Stomach (tissue), 9 donors: ENCODE results near the gene CELF4. TPM values are rescaled to one million over a fixed set of nuclear protein-coding genes. Genes with fewer than 3 reads are reported as not detected.

Experiments used
- DNase-seq, 2 donors: peaks; one replicate each; pipeline versions ENCODE4 v3.0.0 to v3.0.0-alpha.2; 2013 to 2019
- H3K27ac ChIP-seq, 5 donors: fragments of 200-600 bp in 4 of 5; sonication (generic) in 4 of 5; one replicate each; pipeline ENCODE4 v1.5.1; 2013 to 2019; ENCODE audit warnings: mild to moderate bottlenecking in 1 of 5, moderate library complexity in 1 of 5
- H3K27me3 ChIP-seq, 3 donors: fragments of 200-600 bp; sonication (generic); one replicate each; pipeline ENCODE4 v1.5.1; 2017 to 2019; ENCODE audit warnings: mixed run types in 1 of 3
- H3K36me3 ChIP-seq, 4 donors: fragments of 200-600 bp; sonication (generic); 1 replicate in 3 of 4; 2 replicates in 1 of 4; pipeline ENCODE4 v1.5.1; 2016 to 2019
- H3K4me1 ChIP-seq, 4 donors: fragments of 200-600 bp; sonication (generic); one replicate each; pipeline ENCODE4 v1.5.1; 2016 to 2019
- H3K4me3 ChIP-seq, 4 donors: fragments of 200-600 bp; sonication (generic) in 3 of 4; one replicate each; pipeline ENCODE4 v1.5.1; 2016 to 2019; ENCODE audit warnings: mild to moderate bottlenecking in 1 of 4
- H3K9me3 ChIP-seq, 4 donors: fragments of 200-600 bp; sonication (generic); one replicate each; pipeline ENCODE4 v1.5.1; 2016 to 2019
- EP300 ChIP-seq: sonication (generic); formaldehyde crosslinking; IDR thresholded peaks from one replicate; pipeline ENCODE4 v1.6.1; 2017; ENCODE audit warnings: antibody characterized with exemption
- POLR2A ChIP-seq, 4 donors: fragments of 450-650 bp; IDR thresholded peaks; one replicate each; pipeline ENCODE4 v1.6.1; 2016; ENCODE audit warnings: antibody characterized with exemption in 4 of 4, control low read depth in 2 of 4, mild to moderate bottlenecking in 1 of 4, moderate library complexity in 1 of 4
- POLR2AphosphoS5 ChIP-seq, 3 donors: sonication (generic); formaldehyde crosslinking; IDR thresholded peaks; one replicate each; pipeline ENCODE4 v1.6.1; 2016; ENCODE audit warnings: antibody characterized with exemption in 3 of 3
- WGBS, 5 donors: extraction: QIAGEN DNeasy Blood & Tissue Kit in 3 of 5; methylation state at CpG; one replicate each; pipeline versions ENCODE4 v1.1.5 to v1.1.7; 2013 to 2018; 5-methylcytosine and 5-hydroxymethylcytosine counted together
- intact Hi-C: fragments of 100-400 bp; cut with DNase I; formaldehyde crosslinking; loops from one replicate; pipeline ENCODE4 v1.15.1; 2023; ENCODE audit warnings: low total_unique reads
- polyA plus RNA-seq, 3 donors: library from polyadenylated mRNA; stranded (reverse); fragments of 200-250 nt; gene quantifications; one replicate each; pipeline ENCODE4 v1.2.3, GENCODE V29; 2013
- total RNA-seq, 5 donors: library from RNA; depleted of rRNA; stranded (reverse); fragments of >200 nt; gene quantifications; one replicate each; pipeline versions ENCODE4 v1.1.0 to v1.2.3, GENCODE V29; 2014 to 2016
- TF ChIP-seq, protein P1 (sequence below), 7 experiments: fragments of 450-650 bp in 4 of 7; fragments of 200-600 bp in 3 of 7; sonication (generic) in 3 of 7; IDR thresholded peaks; one replicate each; pipeline ENCODE4 v1.5.1; 2016 to 2019; ENCODE audit warnings: antibody characterized with exemption in 7 of 7, control low read depth in 2 of 7, mild to moderate bottlenecking in 1 of 7
- donor health status: healthy with polysubstance abuse.
- donor health status: Bipolar disorder and iron deficiency.
- donor health status: healthy.

Gene CELF4
- total and polyA plus RNA-seq, 8 donors = 0.93 to 2.4 (median 1.8) TPM; not detected in 2

DNA sequence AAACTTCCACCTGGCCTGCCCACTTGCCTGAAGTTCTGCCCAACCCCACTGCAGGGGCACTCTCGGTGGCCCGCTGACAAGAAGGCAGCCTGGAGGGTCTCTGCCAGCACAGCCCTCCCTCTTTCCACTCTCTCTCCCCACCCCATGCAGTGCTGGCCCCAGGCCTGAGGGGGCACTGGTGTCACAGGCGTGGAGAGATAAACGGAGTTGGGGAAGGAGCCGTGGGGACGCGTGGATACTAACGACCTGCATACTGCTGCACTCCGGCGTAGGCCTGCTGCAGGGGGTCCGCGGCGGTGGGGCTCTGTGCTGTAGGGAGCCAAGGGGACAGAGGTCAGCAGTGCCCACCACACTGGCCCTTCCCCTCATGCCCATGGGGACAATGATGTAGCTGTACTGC lies 299.3 kb downstream of the CELF4 start:
- intact Hi-C loops = no loop called here
- Histone ChIP-seq H3K9me3 (no peaks in the 10 kb centered on the region), H3K27me3 (peaks cover 0 to 52% (median 8%) of the 10 kb centered on the region in 3 donors), H3K4me3 (no peak overlapping the region), H3K27ac (no peak overlapping the region), H3K36me3 (no peaks in the 10 kb centered on the region), H3K4me1 (no peaks in the 10 kb centered on the region)
- TF ChIP-seq EP300 (no peak), POLR2AphosphoS5 (IDR thresholded peaks at IDR 0.05) (no peak), POLR2A (IDR thresholded peaks at IDR 0.05) (no peak)
- TF ChIP-seq, protein P1, sequence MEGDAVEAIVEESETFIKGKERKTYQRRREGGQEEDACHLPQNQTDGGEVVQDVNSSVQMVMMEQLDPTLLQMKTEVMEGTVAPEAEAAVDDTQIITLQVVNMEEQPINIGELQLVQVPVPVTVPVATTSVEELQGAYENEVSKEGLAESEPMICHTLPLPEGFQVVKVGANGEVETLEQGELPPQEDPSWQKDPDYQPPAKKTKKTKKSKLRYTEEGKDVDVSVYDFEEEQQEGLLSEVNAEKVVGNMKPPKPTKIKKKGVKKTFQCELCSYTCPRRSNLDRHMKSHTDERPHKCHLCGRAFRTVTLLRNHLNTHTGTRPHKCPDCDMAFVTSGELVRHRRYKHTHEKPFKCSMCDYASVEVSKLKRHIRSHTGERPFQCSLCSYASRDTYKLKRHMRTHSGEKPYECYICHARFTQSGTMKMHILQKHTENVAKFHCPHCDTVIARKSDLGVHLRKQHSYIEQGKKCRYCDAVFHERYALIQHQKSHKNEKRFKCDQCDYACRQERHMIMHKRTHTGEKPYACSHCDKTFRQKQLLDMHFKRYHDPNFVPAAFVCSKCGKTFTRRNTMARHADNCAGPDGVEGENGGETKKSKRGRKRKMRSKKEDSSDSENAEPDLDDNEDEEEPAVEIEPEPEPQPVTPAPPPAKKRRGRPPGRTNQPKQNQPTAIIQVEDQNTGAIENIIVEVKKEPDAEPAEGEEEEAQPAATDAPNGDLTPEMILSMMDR (IDR thresholded peaks at IDR 0.05) = no peak
- DNase-seq = no peak
- WGBS, 5 donors = 23 to 32% (median 28%) methylated on average over 11 to 13 of the region's 13 CpGs

DNA sequence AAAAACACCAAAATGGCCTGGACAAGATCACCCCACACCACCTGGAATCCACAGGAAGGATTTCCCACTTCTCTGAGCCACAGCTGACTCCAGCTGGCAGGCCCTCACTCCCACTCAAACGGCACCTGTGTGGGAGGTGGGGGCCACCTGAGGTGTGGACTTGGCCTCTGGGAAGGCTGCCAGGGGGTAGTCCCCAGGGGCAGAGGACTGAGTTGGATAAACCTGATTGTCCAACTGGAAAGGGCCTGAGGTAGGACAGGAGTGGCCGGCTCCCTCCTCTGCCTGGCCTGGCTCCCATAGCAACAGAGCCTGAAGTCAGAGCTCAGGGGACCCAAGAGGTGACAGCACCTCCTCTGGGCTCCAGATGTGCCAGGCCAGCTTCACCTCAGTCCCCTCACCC lies 300.2 kb downstream of the CELF4 start:
- intact Hi-C loops = no loop called here

DNA sequence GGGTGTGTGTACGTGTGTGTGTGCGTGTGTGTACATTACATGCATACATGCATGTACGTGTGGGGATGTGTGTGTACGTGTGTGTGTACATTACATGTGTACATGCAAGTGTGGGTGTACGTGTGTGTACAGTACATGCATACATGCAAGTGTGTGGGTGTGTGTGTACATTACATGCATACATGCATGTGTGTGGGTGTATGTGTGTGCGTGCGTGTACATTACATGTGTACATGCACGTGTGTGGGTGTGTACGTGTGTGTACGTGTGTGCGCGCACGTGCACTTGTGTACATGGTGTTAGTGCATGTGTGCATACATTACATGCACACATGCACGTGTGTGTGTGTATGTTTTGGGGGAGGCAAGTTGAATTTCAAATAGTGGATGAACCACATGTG lies 300.6 kb downstream of the CELF4 start:
- WGBS, 5 donors = 90 to 95% (median 91%) methylated on average over 14 of the region's 14 CpGs
- no peak overlapping the region for H3K27ac ChIP-seq
- DNase-seq = no peak

More for the DNA sequence above, 300.2 kb downstream of the CELF4 start:
- DNase-seq = no peak
- Histone ChIP-seq H3K27me3 (peaks cover 0 to 61% (median 8%) of the 10 kb centered on the region in 3 donors), H3K4me1 (no peaks in the 10 kb centered on the region), H3K4me3 (no peak overlapping the region), H3K27ac (no peak overlapping the region), H3K9me3 (no peaks in the 10 kb centered on the region), H3K36me3 (no peaks in the 10 kb centered on the region)
- WGBS, 5 donors = 40 to 69% (median 46%) methylated on average over 2 of the region's 2 CpGs
- TF ChIP-seq POLR2A (IDR thresholded peaks at IDR 0.05) (no peak), EP300 (no peak), POLR2AphosphoS5 (IDR thresholded peaks at IDR 0.05) (no peak)
- TF ChIP-seq, protein P1 (IDR thresholded peaks at IDR 0.05) = no peak

DNA sequence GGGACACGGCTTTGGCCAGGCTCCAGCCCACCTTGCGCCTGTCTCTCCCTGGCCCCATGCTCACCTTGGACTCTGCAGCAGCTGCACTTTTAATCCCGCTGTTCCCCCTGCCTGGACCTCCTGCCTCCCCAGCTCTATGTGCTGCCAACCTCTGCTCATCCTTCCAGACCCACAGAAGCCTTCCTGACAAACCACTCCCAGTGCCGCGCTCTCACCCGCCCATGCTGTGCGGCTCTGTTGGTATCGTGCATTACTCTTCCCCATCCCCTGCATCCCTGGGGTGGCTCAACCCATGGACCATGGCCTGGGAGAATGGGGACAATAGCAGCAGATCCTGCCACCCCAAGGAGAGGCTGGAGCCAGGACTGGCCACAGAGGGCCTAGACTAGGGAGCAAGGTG lies 303.6 kb downstream of the CELF4 start:
- DNase-seq = no peak
- Histone ChIP-seq H3K36me3 (no peaks in the 10 kb centered on the region), H3K4me1 (no peaks in the 10 kb centered on the region), H3K27ac (no peak overlapping the region), H3K27me3 (peaks cover 0 to 79% (median 8%) of the 10 kb centered on the region in 3 donors), H3K4me3 (no peak overlapping the region), H3K9me3 (no peaks in the 10 kb centered on the region)
- no peak for TF ChIP-seq POLR2AphosphoS5 (IDR thresholded peaks at IDR 0.05)
- TF ChIP-seq, protein P1 (IDR thresholded peaks at IDR 0.05) = no peak
- TF ChIP-seq POLR2A (IDR thresholded peaks at IDR 0.05) = no peak
- TF ChIP-seq EP300 = no peak
- intact Hi-C loops = no loop called here
- WGBS, 5 donors = 84 to 88% (median 85%) methylated on average over 7 to 8 of the region's 8 CpGs

More for the DNA sequence above, 300.6 kb downstream of the CELF4 start:
- intact Hi-C loops = no loop called here
- Histone ChIP-seq H3K36me3 (no peaks in the 10 kb centered on the region), H3K9me3 (no peaks in the 10 kb centered on the region), H3K27me3 (peaks cover 0 to 61% (median 8%) of the 10 kb centered on the region in 3 donors), H3K4me1 (no peaks in the 10 kb centered on the region), H3K4me3 (no peak overlapping the region)
- TF ChIP-seq EP300 (no peak), POLR2A (IDR thresholded peaks at IDR 0.05) (no peak), POLR2AphosphoS5 (IDR thresholded peaks at IDR 0.05) (no peak)
- TF ChIP-seq, protein P1 (IDR thresholded peaks at IDR 0.05) = no peak
